Measurements from ENCODE around the gene WNT9A. TPM values are rescaled to one million over a fixed set of nuclear protein-coding genes. Genes with fewer than 3 reads are reported as not detected.

WNT9A gene
- polyA plus RNA-seq, 1 of the 3 experiments (the other 2 are of a cell fraction): 0.31 TPM

- TF ChIP-seq, protein P1, sequence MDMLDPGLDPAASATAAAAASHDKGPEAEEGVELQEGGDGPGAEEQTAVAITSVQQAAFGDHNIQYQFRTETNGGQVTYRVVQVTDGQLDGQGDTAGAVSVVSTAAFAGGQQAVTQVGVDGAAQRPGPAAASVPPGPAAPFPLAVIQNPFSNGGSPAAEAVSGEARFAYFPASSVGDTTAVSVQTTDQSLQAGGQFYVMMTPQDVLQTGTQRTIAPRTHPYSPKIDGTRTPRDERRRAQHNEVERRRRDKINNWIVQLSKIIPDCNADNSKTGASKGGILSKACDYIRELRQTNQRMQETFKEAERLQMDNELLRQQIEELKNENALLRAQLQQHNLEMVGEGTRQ (IDR thresholded peaks at IDR 0.05; ENCODE audit: borderline replicate concordance, low read depth, low read length): no peak
- no peak for TF ChIP-seq RFX5 (IDR thresholded peaks at IDR 0.05; ENCODE audit: low read length)
- no peak for TF ChIP-seq RCOR1 (IDR thresholded peaks at IDR 0.05; ENCODE audit: low read length)
- no peak for TF ChIP-seq FOXJ3 (CRISPR knock-in tag; IDR thresholded peaks at IDR 0.05)
- no peak for TF ChIP-seq ELF1 (IDR thresholded peaks at IDR 0.05)
- TF ChIP-seq CHD2 (IDR thresholded peaks at IDR 0.05; ENCODE audit: low read length, partially characterized antibody): no peak
- TF ChIP-seq PBX3 (IDR thresholded peaks at IDR 0.05): no peak
- no peak for TF ChIP-seq TAF1 (IDR thresholded peaks at IDR 0.05; ENCODE audit: borderline replicate concordance, low read depth, low read length)
- TF ChIP-seq RXRA (IDR thresholded peaks at IDR 0.05; ENCODE audit: borderline replicate concordance, low read depth): no peak
- no peak for TF ChIP-seq YY1 (IDR thresholded peaks at IDR 0.05; ENCODE audit: low read depth)
- TF ChIP-seq CTCF (IDR thresholded peaks at IDR 0.05): no peak
These were observed 53.6 kb downstream of the WNT9A start (continued) for GRCh38 chr1:227893949-227894721.

DNA sequence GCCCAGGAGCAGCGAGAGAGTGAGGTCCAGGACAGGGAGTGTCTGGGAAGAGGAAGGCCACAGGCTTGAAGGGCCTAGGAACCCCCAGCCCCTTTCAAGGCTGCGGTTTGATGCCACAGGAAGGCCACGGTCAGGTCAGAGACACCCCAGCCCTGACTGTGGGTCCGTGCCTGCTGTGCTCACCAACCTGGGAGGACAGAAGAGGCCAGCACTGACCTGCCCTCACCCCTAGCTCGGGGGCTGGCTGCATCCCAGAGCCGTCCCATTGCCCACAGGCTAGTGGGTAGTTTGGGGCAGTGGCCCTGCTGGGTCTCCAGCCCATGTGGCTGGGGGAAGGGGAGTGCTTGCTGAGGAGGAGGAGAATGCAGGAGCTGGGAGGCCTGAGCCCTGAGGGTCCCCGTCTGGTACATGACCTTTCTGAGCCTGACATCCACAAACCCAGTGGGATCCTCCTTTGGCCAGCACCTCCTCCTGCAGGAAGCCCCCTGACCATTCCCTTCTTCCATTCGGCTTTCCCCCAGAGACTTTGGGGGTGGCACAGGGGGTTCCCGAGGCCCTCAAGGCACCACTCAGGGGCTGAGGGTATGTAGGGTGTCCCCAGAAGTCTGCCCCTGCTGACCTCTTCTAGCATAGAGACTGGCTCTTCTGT lies 54.3 kb downstream of the WNT9A start:
- no peak overlapping the region for H3K4me2 ChIP-seq
- no peaks in the 10 kb centered on the region for H3K27me3 ChIP-seq (ENCODE audit: insufficient read depth)
- H2AFZ ChIP-seq (ENCODE audit: low read depth): no peak overlapping the region
- H4K20me1 ChIP-seq (ENCODE audit: insufficient read depth): no peaks in the 10 kb centered on the region
- H3K9me2 ChIP-seq: no peaks in the 10 kb centered on the region
- no peak for DNase-seq
- no peaks in the 10 kb centered on the region for H3K79me2 ChIP-seq (ENCODE audit: insufficient read depth)
- no peak overlapping the region for H3K27ac ChIP-seq (ENCODE audit: low read depth in 2 of 2, low read length in 1 of 2)
- no peaks in the 10 kb centered on the region for H3F3A ChIP-seq (replicated peaks; ENCODE audit: insufficient read depth)
- 36% methylated on average over 5 of the region's 9 CpGs for WGBS (ENCODE audit: low lambda C conversion rate)
- no peaks in the 10 kb centered on the region for H3K4me1 ChIP-seq (ENCODE audit: control insufficient read depth in 1 of 2, insufficient read depth in 2 of 2, low read depth in 1 of 2, low read length in 1 of 2)
- no peaks in the 10 kb centered on the region for H3K9me3 ChIP-seq
- H3K36me3 ChIP-seq (replicated peaks in 1 of 2; ENCODE audit: control insufficient read depth in 1 of 2, insufficient read depth in 2 of 2, low read length in 1 of 2): no peaks in the 10 kb centered on the region
- no peak overlapping the region for H3K9ac ChIP-seq
- H3K4me3 ChIP-seq (ENCODE audit: low read depth in 2 of 2, low read length in 1 of 2): no peak overlapping the region
- POLR2A ChIA-PET: no interaction called here
- CTCF ChIA-PET: no interaction called here
- TF ChIP-seq RXRA (IDR thresholded peaks at IDR 0.05; ENCODE audit: borderline replicate concordance, low read depth) (no peak), CHD2 (IDR thresholded peaks at IDR 0.05; ENCODE audit: low read length, partially characterized antibody) (no peak), NRF1 (IDR thresholded peaks at IDR 0.05; ENCODE audit: low read depth, low read length) (no peak), MXI1 (IDR thresholded peaks at IDR 0.05; ENCODE audit: low read depth, low read length) (no peak), CTCF (IDR thresholded peaks at IDR 0.05) (no peak), POLR2AphosphoS5 (IDR thresholded peaks at IDR 0.05; ENCODE audit: low read depth, low read length) (no peak), SIN3A (IDR thresholded peaks at IDR 0.05; ENCODE audit: borderline replicate concordance, low read depth, low read length) (no peak), YY1 (IDR thresholded peaks at IDR 0.05; ENCODE audit: low read depth) (no peak), PBX3 (IDR thresholded peaks at IDR 0.05) (no peak), RAD21 (IDR thresholded peaks at IDR 0.05; ENCODE audit: low read length) (no peak), EZH2phosphoT487 (IDR thresholded peaks at IDR 0.05; ENCODE audit: borderline replicate concordance, low read depth) (no peak), ZBTB33 (IDR thresholded peaks at IDR 0.05; ENCODE audit: borderline replicate concordance, low read depth) (no peak)

All from SK-N-SH (cell line).